Liver (tissue), 9 donors: ENCODE data around the gene EP400. TPM values are rescaled to one million over a fixed set of nuclear protein-coding genes. Genes with fewer than 3 reads are reported as not detected.

Source experiments
- DNase-seq: peaks from one replicate; pipeline ENCODE4 v3.0.0-alpha.2; 2017; ENCODE audit warnings: low spot score
- H3K27ac ChIP-seq, 2 donors: one replicate each; pipeline ENCODE4 v1.7.0; 2013; ENCODE audit warnings: inconsistent platforms in 2 of 2, low read length in 2 of 2, control low read depth in 1 of 2, low read depth in 1 of 2, mild to moderate bottlenecking in 1 of 2
- H3K27me3 ChIP-seq, 4 donors: one replicate each; pipeline versions ENCODE4 v1.6.1 to v1.7.0; 2013; ENCODE audit warnings: low read length in 3 of 4, inconsistent platforms in 1 of 4, mild to moderate bottlenecking in 1 of 4, moderate library complexity in 1 of 4; ENCODE audit not compliant: control insufficient read depth in 4 of 4, insufficient read depth in 4 of 4
- H3K36me3 ChIP-seq, 4 donors: one replicate each; pipeline versions ENCODE4 v1.6.1 to v1.7.0; 2013; ENCODE audit warnings: low read length in 3 of 4, mild to moderate bottlenecking in 3 of 4, low read depth in 1 of 4, moderate library complexity in 1 of 4; ENCODE audit not compliant: control insufficient read depth in 4 of 4, insufficient read depth in 3 of 4
- H3K4me1 ChIP-seq, 4 donors: one replicate each; pipeline versions ENCODE4 v1.6.1 to v1.7.0; 2013; ENCODE audit warnings: low read length in 3 of 4, mild to moderate bottlenecking in 3 of 4, moderate library complexity in 1 of 4; ENCODE audit not compliant: control insufficient read depth in 4 of 4, insufficient read depth in 4 of 4
- H3K4me3 ChIP-seq, 3 donors: one replicate each; pipeline versions ENCODE4 v1.6.1 to v1.7.0; 2013; ENCODE audit warnings: low read length in 3 of 3, control low read depth in 1 of 3, low read depth in 1 of 3, mild to moderate bottlenecking in 1 of 3
- H3K9ac ChIP-seq, 2 donors: one replicate each; pipeline ENCODE4 v1.7.0; 2013; ENCODE audit warnings: low read length in 2 of 2, mild to moderate bottlenecking in 2 of 2, moderate library complexity in 2 of 2, control low read depth in 1 of 2, low read depth in 1 of 2
- H3K9me3 ChIP-seq, 4 donors: one replicate each; pipeline versions ENCODE4 v1.6.1 to v1.7.0; 2013; ENCODE audit warnings: low read length in 3 of 4; ENCODE audit not compliant: control insufficient read depth in 4 of 4
- EGR1 ChIP-seq, 2 donors: IDR thresholded peaks; 2 replicates each; pipeline ENCODE4 v1.6.1; 2016 to 2018; ENCODE audit warnings: antibody characterized with exemption in 2 of 2, low read depth in 2 of 2
- FOXA1 ChIP-seq: IDR thresholded peaks from 2 replicates; pipeline ENCODE4 v1.6.1; 2016; ENCODE audit warnings: antibody characterized with exemption
- FOXA2 ChIP-seq: IDR thresholded peaks from 2 replicates; pipeline ENCODE4 v1.6.1; 2016; ENCODE audit warnings: antibody characterized with exemption
- GABPA ChIP-seq, 2 donors: IDR thresholded peaks in 1 of 2; conservative IDR thresholded peaks in 1 of 2; 2 replicates each; pipeline ENCODE4 v1.6.1; 2016; ENCODE audit warnings: antibody characterized with exemption in 2 of 2, mild to moderate bottlenecking in 1 of 2, moderate library complexity in 1 of 2
- HNF4A ChIP-seq, 2 donors: conservative IDR thresholded peaks; 2 replicates each; pipeline ENCODE4 v1.6.1; 2016; ENCODE audit warnings: antibody characterized with exemption in 2 of 2, mild to moderate bottlenecking in 2 of 2
- JUND ChIP-seq, 2 donors: IDR thresholded peaks; 2 replicates each; pipeline ENCODE4 v1.6.1; 2016; ENCODE audit warnings: antibody characterized with exemption in 2 of 2
- NR2F2 ChIP-seq: IDR thresholded peaks from 2 replicates; pipeline ENCODE4 v1.6.1; 2016; ENCODE audit warnings: antibody characterized with exemption
- RAD21 ChIP-seq, 2 donors: IDR thresholded peaks; 2 replicates each; pipeline ENCODE4 v1.6.1; 2016; ENCODE audit warnings: antibody characterized with exemption in 2 of 2, mild to moderate bottlenecking in 2 of 2
- SP1 ChIP-seq: IDR thresholded peaks from 2 replicates; pipeline ENCODE4 v1.6.1; 2018; ENCODE audit warnings: antibody characterized with exemption, mild to moderate bottlenecking
- TAF1 ChIP-seq: conservative IDR thresholded peaks from 2 replicates; pipeline ENCODE4 v1.6.1; 2016; ENCODE audit warnings: antibody characterized with exemption, mild to moderate bottlenecking
- YY1 ChIP-seq: IDR thresholded peaks from 2 replicates; pipeline ENCODE4 v1.6.1; 2016; ENCODE audit warnings: antibody characterized with exemption, mild to moderate bottlenecking
- WGBS: extraction: QIAGEN DNeasy Blood & Tissue Kit; methylation state at CpG from one replicate; pipeline ENCODE4 v1.1.7; 2013; 5-methylcytosine and 5-hydroxymethylcytosine counted together
- polyA plus RNA-seq, 2 donors: library from polyadenylated mRNA; stranded (reverse) in 1 of 2; unstranded in 1 of 2; fragments of 200-250 nt in 1 of 2; fragments of >200 nt in 1 of 2; fragmentation: Nextera tagmentation in 1 of 2; extraction: Ambion mirVana in 1 of 2; gene quantifications; one replicate each; pipeline versions ENCODE4 v1.2.1 to v1.2.3, GENCODE V29; 2013 to 2015
- total RNA-seq, 2 donors: library from RNA; depleted of rRNA; stranded (reverse); fragments of >200 nt; gene quantifications; one replicate each; pipeline ENCODE4 v1.2.3, GENCODE V29; 2014
- TF ChIP-seq, protein P1 (sequence below): IDR thresholded peaks from 2 replicates; pipeline ENCODE4 v1.6.1; 2016; ENCODE audit warnings: antibody characterized with exemption
- TF ChIP-seq, protein P2 (sequence below): IDR thresholded peaks from 2 replicates; pipeline ENCODE4 v1.6.1; 2016; ENCODE audit warnings: antibody characterized with exemption
- TF ChIP-seq, protein P3 (sequence below): IDR thresholded peaks from 2 replicates; pipeline ENCODE4 v1.6.1; 2016; ENCODE audit warnings: antibody characterized with exemption
- TF ChIP-seq, protein P4 (sequence below): IDR thresholded peaks from 2 replicates; pipeline ENCODE4 v1.6.1; 2016; ENCODE audit warnings: antibody characterized with exemption, mild to moderate bottlenecking
- TF ChIP-seq, protein P5 (sequence below): fragments of 150-350 bp; IDR thresholded peaks from 2 replicates; pipeline ENCODE4 v1.5.1; 2017; ENCODE audit warnings: improper control_type of control experiment, low read depth, low read length; ENCODE audit not compliant: missing input control
- donor health status: healthy.
- donor health status: healthy.
- donor health status: healthy.
- donor health status: healthy.
- donor health status: healthy.

Gene EP400
- total and polyA plus RNA-seq, 4 donors = 4.7 to 12.4 (median 7.1) TPM

DNA sequence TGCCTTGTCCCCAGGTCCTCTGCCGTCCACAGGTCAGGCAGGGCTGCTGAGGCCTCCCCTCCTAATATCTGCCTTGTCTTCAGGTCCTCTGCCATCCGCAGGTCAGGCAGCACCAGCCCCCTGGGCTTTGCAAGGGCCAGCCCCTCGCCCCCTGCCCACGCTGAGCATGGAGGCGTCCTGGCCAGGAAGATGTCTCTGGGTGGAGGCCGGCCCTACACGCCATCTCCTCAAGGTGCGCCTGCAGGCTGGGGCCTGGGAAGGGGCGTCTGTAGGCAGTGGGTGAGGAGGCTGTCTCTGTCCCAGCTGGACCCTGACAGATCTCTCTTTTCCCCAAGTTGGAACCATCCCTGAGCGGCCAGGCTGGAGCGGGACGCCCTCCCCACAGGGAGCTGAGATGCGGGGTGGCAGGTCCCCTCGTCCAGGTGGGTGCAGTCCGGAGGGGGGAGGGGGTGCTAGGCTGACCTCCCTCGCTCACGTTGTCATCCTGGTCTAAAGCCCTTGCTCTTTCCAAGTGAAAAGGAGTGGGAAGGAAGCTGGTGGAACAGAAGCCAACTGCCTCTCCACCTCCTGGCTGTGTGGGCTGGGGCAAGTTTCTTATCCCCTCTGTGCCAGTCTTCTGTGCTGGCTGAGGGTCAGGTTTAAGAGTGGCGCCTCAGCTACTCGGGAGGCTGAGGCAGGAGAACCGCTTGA, 34.6 kb upstream of the EP400 start:
- Histone ChIP-seq H3K36me3 (peaks cover 33 to 84% (median 47%) of the 10 kb centered on the region in 4 donors), H3K27ac (no peak overlapping the region), H3K4me1 (peaks cover 0 to 6% (median 0%) of the 10 kb centered on the region in 4 donors), H3K9me3 (no peaks in the 10 kb centered on the region), H3K27me3 (no peaks in the 10 kb centered on the region), H3K4me3 (no peak overlapping the region), H3K9ac (no peak overlapping the region)
- WGBS = 96% methylated on average over 20 of the region's 20 CpGs
- DNase-seq = no peak
- TF ChIP-seq HNF4A (conservative IDR thresholded peaks at IDR 0.05) (no peak), YY1 (no peak), FOXA2 (no peak), FOXA1 (no peak), JUND (IDR thresholded peaks at IDR 0.05) (no peak), RAD21 (IDR thresholded peaks at IDR 0.05) (no peak), NR2F2 (no peak), GABPA (IDR thresholded peaks at IDR 0.05 in 1 of 2, conservative IDR thresholded peaks at IDR 0.05 in 1 of 2) (no peak), SP1 (no peak), TAF1 (no peak), EGR1 (IDR thresholded peaks at IDR 0.05; ENCODE audit: low read depth in 2 of 2) (no peak)
- TF ChIP-seq, protein P1, sequence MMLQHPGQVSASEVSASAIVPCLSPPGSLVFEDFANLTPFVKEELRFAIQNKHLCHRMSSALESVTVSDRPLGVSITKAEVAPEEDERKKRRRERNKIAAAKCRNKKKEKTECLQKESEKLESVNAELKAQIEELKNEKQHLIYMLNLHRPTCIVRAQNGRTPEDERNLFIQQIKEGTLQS = no peak
- TF ChIP-seq, protein P2, sequence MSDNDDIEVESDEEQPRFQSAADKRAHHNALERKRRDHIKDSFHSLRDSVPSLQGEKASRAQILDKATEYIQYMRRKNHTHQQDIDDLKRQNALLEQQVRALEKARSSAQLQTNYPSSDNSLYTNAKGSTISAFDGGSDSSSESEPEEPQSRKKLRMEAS = no peak
- TF ChIP-seq, protein P3, sequence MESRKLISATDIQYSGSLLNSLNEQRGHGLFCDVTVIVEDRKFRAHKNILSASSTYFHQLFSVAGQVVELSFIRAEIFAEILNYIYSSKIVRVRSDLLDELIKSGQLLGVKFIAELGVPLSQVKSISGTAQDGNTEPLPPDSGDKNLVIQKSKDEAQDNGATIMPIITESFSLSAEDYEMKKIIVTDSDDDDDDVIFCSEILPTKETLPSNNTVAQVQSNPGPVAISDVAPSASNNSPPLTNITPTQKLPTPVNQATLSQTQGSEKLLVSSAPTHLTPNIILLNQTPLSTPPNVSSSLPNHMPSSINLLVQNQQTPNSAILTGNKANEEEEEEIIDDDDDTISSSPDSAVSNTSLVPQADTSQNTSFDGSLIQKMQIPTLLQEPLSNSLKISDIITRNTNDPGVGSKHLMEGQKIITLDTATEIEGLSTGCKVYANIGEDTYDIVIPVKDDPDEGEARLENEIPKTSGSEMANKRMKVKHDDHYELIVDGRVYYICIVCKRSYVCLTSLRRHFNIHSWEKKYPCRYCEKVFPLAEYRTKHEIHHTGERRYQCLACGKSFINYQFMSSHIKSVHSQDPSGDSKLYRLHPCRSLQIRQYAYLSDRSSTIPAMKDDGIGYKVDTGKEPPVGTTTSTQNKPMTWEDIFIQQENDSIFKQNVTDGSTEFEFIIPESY = no peak
- TF ChIP-seq, protein P4, sequence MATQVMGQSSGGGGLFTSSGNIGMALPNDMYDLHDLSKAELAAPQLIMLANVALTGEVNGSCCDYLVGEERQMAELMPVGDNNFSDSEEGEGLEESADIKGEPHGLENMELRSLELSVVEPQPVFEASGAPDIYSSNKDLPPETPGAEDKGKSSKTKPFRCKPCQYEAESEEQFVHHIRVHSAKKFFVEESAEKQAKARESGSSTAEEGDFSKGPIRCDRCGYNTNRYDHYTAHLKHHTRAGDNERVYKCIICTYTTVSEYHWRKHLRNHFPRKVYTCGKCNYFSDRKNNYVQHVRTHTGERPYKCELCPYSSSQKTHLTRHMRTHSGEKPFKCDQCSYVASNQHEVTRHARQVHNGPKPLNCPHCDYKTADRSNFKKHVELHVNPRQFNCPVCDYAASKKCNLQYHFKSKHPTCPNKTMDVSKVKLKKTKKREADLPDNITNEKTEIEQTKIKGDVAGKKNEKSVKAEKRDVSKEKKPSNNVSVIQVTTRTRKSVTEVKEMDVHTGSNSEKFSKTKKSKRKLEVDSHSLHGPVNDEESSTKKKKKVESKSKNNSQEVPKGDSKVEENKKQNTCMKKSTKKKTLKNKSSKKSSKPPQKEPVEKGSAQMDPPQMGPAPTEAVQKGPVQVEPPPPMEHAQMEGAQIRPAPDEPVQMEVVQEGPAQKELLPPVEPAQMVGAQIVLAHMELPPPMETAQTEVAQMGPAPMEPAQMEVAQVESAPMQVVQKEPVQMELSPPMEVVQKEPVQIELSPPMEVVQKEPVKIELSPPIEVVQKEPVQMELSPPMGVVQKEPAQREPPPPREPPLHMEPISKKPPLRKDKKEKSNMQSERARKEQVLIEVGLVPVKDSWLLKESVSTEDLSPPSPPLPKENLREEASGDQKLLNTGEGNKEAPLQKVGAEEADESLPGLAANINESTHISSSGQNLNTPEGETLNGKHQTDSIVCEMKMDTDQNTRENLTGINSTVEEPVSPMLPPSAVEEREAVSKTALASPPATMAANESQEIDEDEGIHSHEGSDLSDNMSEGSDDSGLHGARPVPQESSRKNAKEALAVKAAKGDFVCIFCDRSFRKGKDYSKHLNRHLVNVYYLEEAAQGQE = no peak
- TF ChIP-seq, protein P5, sequence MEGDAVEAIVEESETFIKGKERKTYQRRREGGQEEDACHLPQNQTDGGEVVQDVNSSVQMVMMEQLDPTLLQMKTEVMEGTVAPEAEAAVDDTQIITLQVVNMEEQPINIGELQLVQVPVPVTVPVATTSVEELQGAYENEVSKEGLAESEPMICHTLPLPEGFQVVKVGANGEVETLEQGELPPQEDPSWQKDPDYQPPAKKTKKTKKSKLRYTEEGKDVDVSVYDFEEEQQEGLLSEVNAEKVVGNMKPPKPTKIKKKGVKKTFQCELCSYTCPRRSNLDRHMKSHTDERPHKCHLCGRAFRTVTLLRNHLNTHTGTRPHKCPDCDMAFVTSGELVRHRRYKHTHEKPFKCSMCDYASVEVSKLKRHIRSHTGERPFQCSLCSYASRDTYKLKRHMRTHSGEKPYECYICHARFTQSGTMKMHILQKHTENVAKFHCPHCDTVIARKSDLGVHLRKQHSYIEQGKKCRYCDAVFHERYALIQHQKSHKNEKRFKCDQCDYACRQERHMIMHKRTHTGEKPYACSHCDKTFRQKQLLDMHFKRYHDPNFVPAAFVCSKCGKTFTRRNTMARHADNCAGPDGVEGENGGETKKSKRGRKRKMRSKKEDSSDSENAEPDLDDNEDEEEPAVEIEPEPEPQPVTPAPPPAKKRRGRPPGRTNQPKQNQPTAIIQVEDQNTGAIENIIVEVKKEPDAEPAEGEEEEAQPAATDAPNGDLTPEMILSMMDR = no peak
